Testis (tissue), 3 donors: ENCODE results near the gene TSHZ3. TPM values are rescaled to one million over a fixed set of nuclear protein-coding genes. Genes with fewer than 3 reads are reported as not detected.

Experiments
- DNase-seq: peaks from one replicate; pipeline ENCODE4 v3.0.0-alpha.2; 2019
- H3K27ac ChIP-seq, 2 donors: fragments of 200-600 bp; sonication (generic); one replicate each; pipeline ENCODE4 v1.5.1; 2019
- H3K27me3 ChIP-seq: fragments of 200-600 bp; sonication (generic); one replicate; pipeline ENCODE4 v1.5.1; 2019
- H3K36me3 ChIP-seq: fragments of 200-600 bp; sonication (generic); one replicate; pipeline ENCODE4 v1.5.1; 2017; ENCODE audit warnings: low read depth; ENCODE audit errors: missing control alignments
- H3K4me1 ChIP-seq: fragments of 200-600 bp; sonication (generic); one replicate; pipeline ENCODE4 v1.5.1; 2019
- H3K4me3 ChIP-seq, 2 donors: fragments of 200-600 bp; sonication (generic); one replicate each; pipeline ENCODE4 v1.5.1; 2017 to 2019
- H3K9me3 ChIP-seq: fragments of 200-600 bp; sonication (generic); one replicate; pipeline ENCODE4 v1.5.1; 2017
- CTCF ChIP-seq, 3 experiments: fragments of 450-650 bp in 2 of 3; fragments of 200-600 bp in 1 of 3; sonication (generic) in 1 of 3; IDR thresholded peaks; one replicate each; pipeline ENCODE4 v1.5.1; 2016 to 2019; ENCODE audit warnings: antibody characterized with exemption in 3 of 3, mild to moderate bottlenecking in 2 of 3, moderate library complexity in 1 of 3
- POLR2A ChIP-seq: fragments of 450-650 bp; IDR thresholded peaks from one replicate; pipeline ENCODE4 v1.6.1; 2017; ENCODE audit warnings: antibody characterized with exemption, mild to moderate bottlenecking, moderate library complexity
- WGBS, 2 donors: methylation state at CpG; one replicate each; pipeline ENCODE4 v1.1.5; 2018; 5-methylcytosine and 5-hydroxymethylcytosine counted together
- intact Hi-C: fragments of 100-400 bp; cut with DNase I; formaldehyde crosslinking; loops from one replicate; pipeline ENCODE4 v1.15.1; 2023; ENCODE audit warnings: low total_unique reads
- polyA plus RNA-seq: library from polyadenylated mRNA; stranded (reverse); fragments of 350-450 nt; fragmentation: Illumina TruSeq; extraction: RNeasy Lipid Tissue Mini Kit (QIAGEN cat#74804); gene quantifications from one replicate; pipeline ENCODE4 v1.2.3, GENCODE V29; 2014; ENCODE audit warnings: low read depth, low replicate concordance; ENCODE audit not compliant: insufficient read depth
- total RNA-seq, 2 donors: library from RNA; depleted of rRNA; stranded (reverse); fragments of >200 nt; gene quantifications; one replicate each; pipeline ENCODE4 v1.2.3, GENCODE V29; 2016

TSHZ3 gene
- total and polyA plus RNA-seq, 3 donors from 2014 or later = 6.8 to 12.7 (median 8.0) TPM

DNA sequence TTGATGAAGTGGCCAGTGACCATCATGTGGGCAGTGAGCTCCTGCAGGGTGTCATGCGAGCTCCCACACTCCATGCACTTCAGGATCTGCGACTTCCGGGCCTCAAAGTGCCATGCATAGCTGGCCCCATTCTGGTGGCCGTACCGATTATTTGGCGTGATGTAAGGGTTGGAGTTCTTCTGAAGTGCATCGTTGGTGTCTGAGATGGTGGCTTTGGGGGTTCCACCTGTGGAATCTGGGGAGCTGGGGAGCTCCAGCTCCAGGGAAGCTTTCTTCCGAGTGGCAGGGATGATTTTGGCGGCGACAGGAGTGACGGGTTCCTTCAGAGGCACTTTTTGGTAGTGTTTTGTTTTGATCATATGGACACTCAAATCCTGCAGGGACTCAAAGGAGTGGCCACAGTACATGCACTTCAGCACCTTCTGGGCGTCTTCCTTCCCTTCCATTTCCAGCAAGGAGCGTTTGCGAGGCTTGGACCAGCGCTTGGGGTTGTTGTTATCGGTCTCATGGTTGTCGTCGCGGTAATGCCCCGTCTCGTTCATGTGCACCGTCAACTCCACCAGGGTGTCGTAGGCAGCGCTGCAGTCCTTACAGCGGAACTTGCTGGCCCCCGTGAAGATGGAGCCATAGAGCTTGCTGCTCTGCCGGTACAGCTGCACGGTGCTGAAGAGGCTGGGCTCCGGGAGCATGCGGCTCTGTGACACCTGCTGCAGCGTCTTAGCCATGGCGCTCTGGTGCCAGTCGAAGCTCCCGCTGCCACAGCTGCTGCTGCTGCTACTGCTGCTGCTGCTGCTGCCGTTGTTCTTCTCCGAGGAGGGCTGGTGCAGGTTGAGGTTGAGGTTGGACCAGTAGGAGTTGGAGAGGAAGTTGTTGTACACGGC, 70.4 kb downstream of the TSHZ3 start:
- no peak for DNase-seq
- Histone ChIP-seq H3K27ac (no peak overlapping the region), H3K4me1 (peaks cover 8% of the 10 kb centered on the region), H3K27me3 (no peaks in the 10 kb centered on the region), H3K9me3 (no peaks in the 10 kb centered on the region), H3K36me3 (no peaks in the 10 kb centered on the region), H3K4me3 (no peak overlapping the region)
- TF ChIP-seq CTCF (IDR thresholded peaks at IDR 0.05) = no peak
- TF ChIP-seq POLR2A = no peak
- intact Hi-C loops = no loop called here
- 91 to 96% methylated on average over 26 to 37 of the region's 37 CpGs for WGBS, 2 donors

- no peak for DNase-seq
- intact Hi-C loops = no loop called here
- H3K4me1 ChIP-seq = peaks cover 8% of the 10 kb centered on the region
- TF ChIP-seq POLR2A (no peak), CTCF (IDR thresholded peaks at IDR 0.05) (no peak)
- H3K27me3 ChIP-seq = no peaks in the 10 kb centered on the region
- 90 to 97% methylated on average over 7 to 17 of the region's 17 CpGs for WGBS, 2 donors
- no peak overlapping the region for H3K4me3 ChIP-seq
- no peak overlapping the region for H3K27ac ChIP-seq
- no peaks in the 10 kb centered on the region for H3K9me3 ChIP-seq
- no peaks in the 10 kb centered on the region for H3K36me3 ChIP-seq
These were observed 71.7 kb downstream of the TSHZ3 start for GRCh38 chr19:31277516-31277915.

GRCh38 chr19:31276831-31277230, 72.4 kb downstream of the TSHZ3 start:
- intact Hi-C loops = no loop called here
- WGBS, 2 donors = 90 to 97% methylated on average over 16 of the region's 16 CpGs
- no peak for DNase-seq

DNA sequence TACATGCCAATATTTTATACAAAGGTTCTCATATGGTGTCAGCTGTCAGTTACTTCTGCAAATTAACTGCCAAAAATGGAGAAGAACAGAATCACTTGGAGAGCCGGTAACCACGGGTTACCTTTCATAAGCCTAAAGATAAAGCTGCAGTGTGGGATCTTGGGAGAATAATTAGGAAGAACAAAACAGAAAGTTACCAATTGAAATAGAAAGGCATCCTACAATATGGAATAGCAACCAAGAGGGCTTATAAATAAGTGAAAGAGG, 74.2 kb downstream of the TSHZ3 start:
- no peak for DNase-seq
- Histone ChIP-seq H3K27me3 (no peaks in the 10 kb centered on the region), H3K27ac (peak overlapping the region in 1 of 2 donors; percentile 34), H3K4me1 (peaks cover 8% of the 10 kb centered on the region), H3K36me3 (no peaks in the 10 kb centered on the region), H3K9me3 (no peaks in the 10 kb centered on the region), H3K4me3 (no peak overlapping the region)
- no peak for TF ChIP-seq POLR2A
- TF ChIP-seq CTCF (IDR thresholded peaks at IDR 0.05) = no peak
- 24 to 40% methylated on average over 2 of the region's 2 CpGs for WGBS, 2 donors
- intact Hi-C loops = no loop called here

More at GRCh38 chr19:31276831-31277230, 72.4 kb downstream of the TSHZ3 start:
- H3K36me3 ChIP-seq = no peaks in the 10 kb centered on the region
- H3K9me3 ChIP-seq = no peaks in the 10 kb centered on the region
- H3K27ac ChIP-seq = no peak overlapping the region
- TF ChIP-seq CTCF (IDR thresholded peaks at IDR 0.05) = no peak
- no peak for TF ChIP-seq POLR2A
- peaks cover 8% of the 10 kb centered on the region for H3K4me1 ChIP-seq
- no peaks in the 10 kb centered on the region for H3K27me3 ChIP-seq
- H3K4me3 ChIP-seq = no peak overlapping the region
